Hypothalamus (tissue), 51 donors: ENCODE results near the gene TFCP2.

Source experiments
- DNase-seq, 51 donors: peaks; one replicate each; lab custom pipeline; 2025; lab: John Stamatoyannopoulos, UW

The TFCP2 gene

GRCh38 chr12:51051787-51052186 lies 121.1 kb downstream of the TFCP2 start:
- no peak for DNase-seq

- no peak for DNase-seq
These were observed 123.4 kb downstream of the TFCP2 start for GRCh38 chr12:51049525-51049924.

- DNase-seq = peak in 1 of 51 donors; percentile 2
These were observed 124.2 kb downstream of the TFCP2 start for GRCh38 chr12:51048661-51049251.

- DNase-seq = peak; percentile 74 to 99 (median 96)
These were observed 125.0 kb downstream of the TFCP2 start, which contains the start of gene LETMD1 for GRCh38 chr12:51047655-51048540. Gene LETMD1, plus strand, starts transcription at chr12:51048327. Its CDS starts 30 bp downstream, at chr12:51048357.
